CD4-positive, alpha-beta T cell treated with Interleukin-17A for 1 hour (primary cell): ENCODE data around the gene ARMC2.
"Not testable (repeated sequence)": the region's sequence is repeated elsewhere in the genome, so short reads cannot be mapped to it uniquely, and the experiment has no call there.

Experiments used
- DNase-seq: peaks from one replicate; pipeline ENCODE4 v3.0.0-alpha.2; 2020

The ARMC2 gene

GRCh38 chr6:108957221-108957620 lies 109.0 kb downstream of the ARMC2 start:
- no peak for DNase-seq

- DNase-seq: no peak
These were observed 110.9 kb downstream of the ARMC2 start for GRCh38 chr6:108958900-108959770.

- DNase-seq: no peak
These were observed 111.9 kb downstream of the ARMC2 start for GRCh38 chr6:108959972-108960582.

GRCh38 chr6:108960601-108961000 lies 112.4 kb downstream of the ARMC2 start:
- DNase-seq: no peak

GRCh38 chr6:108961077-108961476 lies 112.9 kb downstream of the ARMC2 start:
- no peak for DNase-seq

GRCh38 chr6:108961985-108962384 lies 113.8 kb downstream of the ARMC2 start:
- no peak for DNase-seq

- DNase-seq: no peak
These were observed 118.0 kb downstream of the ARMC2 start for GRCh38 chr6:108966251-108966650.

- DNase-seq: peak; percentile 35
These were observed 118.9 kb downstream of the ARMC2 start for GRCh38 chr6:108966855-108967755.

- no peak for DNase-seq
These were observed 120.4 kb downstream of the ARMC2 start for GRCh38 chr6:108968325-108969316.

GRCh38 chr6:108969776-108970175 lies 121.6 kb downstream of the ARMC2 start:
- DNase-seq: no peak

- DNase-seq: no peak
These were observed 126.0 kb downstream of the ARMC2 start for GRCh38 chr6:108974201-108974600.

GRCh38 chr6:108978638-108979037 lies 130.4 kb downstream of the ARMC2 start:
- not testable (repeated sequence) for DNase-seq

GRCh38 chr6:108982154-108983113 lies 134.2 kb downstream of the ARMC2 start:
- DNase-seq: no peak

GRCh38 chr6:108983151-108983550 lies 134.9 kb downstream of the ARMC2 start:
- DNase-seq: no peak

GRCh38 chr6:108985301-108985700 lies 137.1 kb downstream of the ARMC2 start:
- DNase-seq: no peak

GRCh38 chr6:108987156-108987555 lies 138.9 kb downstream of the ARMC2 start:
- DNase-seq: no peak

- no peak for DNase-seq
These were observed 140.1 kb downstream of the ARMC2 start for GRCh38 chr6:108988296-108988695.

GRCh38 chr6:108988765-108989164 lies 140.5 kb downstream of the ARMC2 start:
- DNase-seq: no peak

- DNase-seq: no peak
These were observed 141.5 kb downstream of the ARMC2 start for GRCh38 chr6:108989700-108990099.

- no peak for DNase-seq
These were observed 145.7 kb downstream of the ARMC2 start for GRCh38 chr6:108993876-108994275.

- DNase-seq: no peak
These were observed 147.1 kb downstream of the ARMC2 start for GRCh38 chr6:108995296-108995695.
